Activated CD8-positive, alpha-beta T cell treated with anti-CD3 and anti-CD28 coated beads for 36 hours (primary cell): ENCODE measurements around the gene NFIA. TPM values are rescaled to one million over a fixed set of nuclear protein-coding genes. Genes with fewer than 3 reads are reported as not detected.

Experiments
- ATAC-seq: fragments of 200-7000 bp; cut with Tn5 transposase; one replicate; pipeline ENCODE4 v1.10.0; 2021; ENCODE audit warnings: mild to moderate bottlenecking, moderate library complexity
- CTCF ChIA-PET: fragments of 350-600 bp; sonication (Branson Sonifier 250); formaldehyde crosslinking; loops from one replicate; lab custom pipeline; 2021; ENCODE audit warnings: antibody characterized with exemption; lab: Charles Lee
- POLR2A ChIA-PET: fragments of 350-600 bp; sonication (Branson Sonifier 250); formaldehyde crosslinking; loops from one replicate; lab custom pipeline; 2021; ENCODE audit warnings: antibody characterized with exemption; lab: Charles Lee
- DNase-seq: peaks from one replicate; pipeline ENCODE4 v3.0.0-alpha.2; 2020
- H3K27ac Mint-ChIP-seq: one replicate; pipeline ENCODE4 v1.8.0; 2021; ENCODE audit warnings: mild to moderate bottlenecking, mixed read lengths
- H3K27me3 Mint-ChIP-seq: one replicate; pipeline ENCODE4 v1.8.0; 2021; ENCODE audit warnings: mixed read lengths
- H3K36me3 Mint-ChIP-seq: one replicate; pipeline ENCODE4 v1.8.0; 2021; ENCODE audit warnings: low read depth, mixed read lengths
- H3K4me1 Mint-ChIP-seq: one replicate; pipeline ENCODE4 v1.8.0; 2021; ENCODE audit warnings: low read depth, mixed read lengths
- H3K4me3 Mint-ChIP-seq: one replicate; pipeline ENCODE4 v1.8.0; 2021; ENCODE audit warnings: mild to moderate bottlenecking, moderate library complexity, mixed read lengths
- H3K9me3 Mint-ChIP-seq: one replicate; pipeline ENCODE4 v1.8.0; 2021; ENCODE audit warnings: mixed read lengths
- CTCF ChIP-seq: fragments of 200-600 bp; IDR thresholded peaks from one replicate; pipeline ENCODE4 v1.8.0; 2022; ENCODE audit warnings: antibody characterized with exemption, mild to moderate bottlenecking
- intact Hi-C: fragments of 100-400 bp; cut with micrococcal nuclease; formaldehyde crosslinking; loops from one replicate; pipeline ENCODE4 v1.10.0; 2022
- total RNA-seq, 2 experiments: library from RNA; stranded (reverse); gene quantifications; one replicate each; pipeline ENCODE4 v1.2.3, GENCODE V29; 2021

NFIA gene
- total RNA-seq, 2 experiments from 2014 or later: 1.9 to 2.4 TPM

- ChIA-PET POLR2A (no interaction called here), CTCF (no interaction called here)
- no peaks in the 10 kb centered on the region for H3K36me3 Mint-ChIP-seq
Measured at GRCh38 chr1:61330571-61330970, 248.2 kb downstream of the NFIA start.

DNA sequence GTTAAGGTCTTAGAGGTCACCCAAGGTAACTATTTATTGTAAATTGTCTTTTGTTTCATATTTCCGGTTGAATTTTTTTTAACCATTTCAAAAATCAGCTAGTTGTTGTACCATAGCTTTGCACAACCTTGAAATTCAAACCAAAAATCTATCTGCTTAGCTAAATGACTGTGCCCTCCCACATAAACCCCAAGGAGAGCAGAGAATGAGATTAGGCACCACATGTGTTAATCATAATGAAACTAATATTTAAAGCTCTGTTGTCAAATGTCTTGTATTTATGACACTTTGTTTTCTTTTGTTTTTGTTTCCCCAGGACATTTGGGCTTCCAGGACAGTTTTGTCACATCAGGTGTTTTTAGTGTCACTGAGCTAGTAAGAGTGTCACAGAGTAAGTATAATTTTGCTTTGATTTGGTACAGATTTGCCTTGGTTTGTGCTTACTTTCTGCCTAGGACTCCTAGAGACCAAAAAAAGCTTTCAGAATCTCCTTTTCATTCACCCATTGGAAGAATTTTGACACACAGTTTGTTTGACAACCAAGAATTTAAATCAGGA is 249.9 kb downstream of the NFIA start:
- CTCF ChIA-PET: interaction anchor here (0.7 to 1.7 kb wide), 7 partner anchors 12 to 290 kb away, joined by 3 to 9 read pairs (median 4); no protein-coding TSS in a partner anchor
- peak; percentile 89 for ATAC-seq

More at GRCh38 chr1:61330571-61330970, 248.2 kb downstream of the NFIA start:
- intact Hi-C loops: loop anchor here (10.0 kb wide), 1 partner anchor 276 kb away; no protein-coding TSS in a partner anchor
- Mint-ChIP-seq H3K4me3 (no peak overlapping the region), H3K27me3 (no peaks in the 10 kb centered on the region), H3K4me1 (peaks cover 13% of the 10 kb centered on the region), H3K9me3 (no peaks in the 10 kb centered on the region), H3K27ac (no peak overlapping the region)
- no peak for ATAC-seq
- no peak for TF ChIP-seq CTCF
- DNase-seq: no peak

GRCh38 chr1:61332796-61333195 is 250.4 kb downstream of the NFIA start:
- Mint-ChIP-seq H3K9me3 (no peaks in the 10 kb centered on the region), H3K27ac (no peak overlapping the region), H3K36me3 (no peaks in the 10 kb centered on the region), H3K27me3 (no peaks in the 10 kb centered on the region), H3K4me3 (no peak overlapping the region), H3K4me1 (peaks cover 13% of the 10 kb centered on the region)
- no peak for DNase-seq
- ChIA-PET CTCF (interaction anchor here (1.0 to 1.7 kb wide), 5 partner anchors 14 to 290 kb away, joined by 3 to 9 read pairs (median 4); no protein-coding TSS in a partner anchor), POLR2A (interaction anchor here (0.9 to 1.2 kb wide), 3 partner anchors 14 to 62 kb away, joined by 3 to 7 read pairs (median 3); no protein-coding TSS in a partner anchor)
- no peak for ATAC-seq
- intact Hi-C loops: loop anchor here (2.0 to 10.0 kb wide), 2 partner anchors 30 to 278 kb away; no protein-coding TSS in a partner anchor
- no peak for TF ChIP-seq CTCF

More for the DNA sequence above, 249.9 kb downstream of the NFIA start:
- peaks cover 13% of the 10 kb centered on the region for H3K4me1 Mint-ChIP-seq
- POLR2A ChIA-PET: interaction anchor here (0.6 to 1.2 kb wide), 4 partner anchors 13 to 61 kb away, joined by 3 to 7 read pairs (median 3); no protein-coding TSS in a partner anchor
- intact Hi-C loops: loop anchor here (2.0 to 10.0 kb wide), 2 partner anchors 29 to 277 kb away; no protein-coding TSS in a partner anchor
- DNase-seq: peak; percentile 55
- H3K9me3 Mint-ChIP-seq: no peaks in the 10 kb centered on the region
- H3K36me3 Mint-ChIP-seq: no peaks in the 10 kb centered on the region
- H3K4me3 Mint-ChIP-seq: no peak overlapping the region
- TF ChIP-seq CTCF: no peak
- no peaks in the 10 kb centered on the region for H3K27me3 Mint-ChIP-seq
- H3K27ac Mint-ChIP-seq: peak overlapping the region; percentile 63

- H3K27ac Mint-ChIP-seq: no peak overlapping the region
- ChIA-PET CTCF (interaction anchor here (1.5 kb wide), 1 partner anchor 285 kb away, joined by 3 read pairs; no protein-coding TSS in a partner anchor), POLR2A (no interaction called here)
- no peaks in the 10 kb centered on the region for H3K36me3 Mint-ChIP-seq
- DNase-seq (no peak), ATAC-seq (no peak)
- H3K27me3 Mint-ChIP-seq: no peaks in the 10 kb centered on the region
- no peak overlapping the region for H3K4me3 Mint-ChIP-seq
- no peaks in the 10 kb centered on the region for H3K9me3 Mint-ChIP-seq
- no peak for TF ChIP-seq CTCF
- intact Hi-C loops: loop anchor here (10.0 kb wide), 1 partner anchor 280 kb away; no protein-coding TSS in a partner anchor
- H3K4me1 Mint-ChIP-seq: peaks cover 13% of the 10 kb centered on the region
Measured at GRCh38 chr1:61334718-61335589, 252.6 kb downstream of the NFIA start.
